GM23338 (cell line): ENCODE measurements around the gene ZSWIM1.

Experiments used
- CREB1 ChIP-seq: fragments of 250-450 bp; sonication (Bioruptor Pico); IDR thresholded peaks from 2 replicates; pipeline ENCODE4 v1.5.0; 2020; ENCODE audit warnings: low read depth, mild to moderate bottlenecking, moderate library complexity
- ETS1 ChIP-seq: IDR thresholded peaks from 2 replicates; pipeline ENCODE4 v1.6.1; 2016; ENCODE audit warnings: antibody characterized with exemption
- EZH2 ChIP-seq: fragments of 200-600 bp; sonication (generic); IDR thresholded peaks from one replicate; pipeline ENCODE4 v1.8.0; 2017; ENCODE audit warnings: antibody characterized with exemption, mild to moderate bottlenecking, low read depth; ENCODE audit not compliant: unreplicated experiment
- EZH2phosphoT487 ChIP-seq: fragments of 200-600 bp; sonication (generic); IDR thresholded peaks from one replicate; pipeline ENCODE4 v1.8.1; 2018; ENCODE audit warnings: antibody characterized with exemption; ENCODE audit not compliant: unreplicated experiment
- POLR2AphosphoS5 ChIP-seq: IDR thresholded peaks from 2 replicates; pipeline ENCODE4 v1.6.1; 2016; ENCODE audit warnings: antibody characterized with exemption, low read depth
- REST ChIP-seq: IDR thresholded peaks from one replicate; pipeline ENCODE4 v1.6.1; 2018; ENCODE audit warnings: antibody characterized with exemption; ENCODE audit not compliant: unreplicated experiment
- ZNF114 ChIP-seq: fragments of 250-450 bp; sonication (Bioruptor Pico); IDR thresholded peaks from 2 replicates; pipeline ENCODE4 v1.5.0; 2020; ENCODE audit warnings: mild to moderate bottlenecking, moderate library complexity
- ZNF331 ChIP-seq: fragments of 250-450 bp; sonication (Bioruptor Pico); IDR thresholded peaks from 2 replicates; pipeline ENCODE4 v1.5.0; 2020; ENCODE audit warnings: low read depth, mild to moderate bottlenecking, moderate library complexity
- TF ChIP-seq, protein P1 (sequence below), 2 experiments: fragments of 200-600 bp in 1 of 2; sonication (generic) in 1 of 2; conservative IDR thresholded peaks; 2 replicates each; pipeline versions ENCODE4 v1.5.1 to v1.6.1; 2016 to 2017; ENCODE audit warnings: antibody characterized with exemption in 2 of 2, low read depth in 2 of 2, mild to moderate bottlenecking in 2 of 2, moderate library complexity in 1 of 2

DNA sequence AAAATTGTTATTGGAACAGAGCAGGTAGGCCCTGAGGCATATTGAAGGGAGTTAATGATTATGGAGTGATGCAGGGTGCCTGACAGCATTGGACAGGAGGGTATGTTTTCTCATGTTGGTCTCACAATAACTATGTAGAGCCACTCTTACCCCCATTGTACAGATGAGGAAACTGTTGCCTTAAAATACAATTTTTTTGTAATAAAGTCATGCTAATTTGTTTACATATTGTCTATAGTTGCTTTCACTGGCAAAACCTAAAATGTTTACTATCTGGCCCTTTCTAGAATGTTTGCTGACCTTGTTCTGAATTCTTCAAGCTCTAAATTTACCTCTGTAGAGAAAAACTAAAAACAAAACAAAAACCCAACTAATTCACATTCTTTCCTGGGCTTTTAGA lies 29.5 kb upstream of the ZSWIM1 start:
- TF ChIP-seq EZH2 = no peak
- TF ChIP-seq, protein P1, sequence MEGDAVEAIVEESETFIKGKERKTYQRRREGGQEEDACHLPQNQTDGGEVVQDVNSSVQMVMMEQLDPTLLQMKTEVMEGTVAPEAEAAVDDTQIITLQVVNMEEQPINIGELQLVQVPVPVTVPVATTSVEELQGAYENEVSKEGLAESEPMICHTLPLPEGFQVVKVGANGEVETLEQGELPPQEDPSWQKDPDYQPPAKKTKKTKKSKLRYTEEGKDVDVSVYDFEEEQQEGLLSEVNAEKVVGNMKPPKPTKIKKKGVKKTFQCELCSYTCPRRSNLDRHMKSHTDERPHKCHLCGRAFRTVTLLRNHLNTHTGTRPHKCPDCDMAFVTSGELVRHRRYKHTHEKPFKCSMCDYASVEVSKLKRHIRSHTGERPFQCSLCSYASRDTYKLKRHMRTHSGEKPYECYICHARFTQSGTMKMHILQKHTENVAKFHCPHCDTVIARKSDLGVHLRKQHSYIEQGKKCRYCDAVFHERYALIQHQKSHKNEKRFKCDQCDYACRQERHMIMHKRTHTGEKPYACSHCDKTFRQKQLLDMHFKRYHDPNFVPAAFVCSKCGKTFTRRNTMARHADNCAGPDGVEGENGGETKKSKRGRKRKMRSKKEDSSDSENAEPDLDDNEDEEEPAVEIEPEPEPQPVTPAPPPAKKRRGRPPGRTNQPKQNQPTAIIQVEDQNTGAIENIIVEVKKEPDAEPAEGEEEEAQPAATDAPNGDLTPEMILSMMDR (conservative IDR thresholded peaks at IDR 0.05; ENCODE audit: low read depth in 2 of 2) = no peak
- TF ChIP-seq POLR2AphosphoS5 = no peak
- TF ChIP-seq ZNF114 = no peak
- no peak for TF ChIP-seq ETS1
- no peak for TF ChIP-seq EZH2phosphoT487
- TF ChIP-seq REST = no peak
- TF ChIP-seq ZNF331 = no peak
- TF ChIP-seq CREB1 (CRISPR knock-in tag) = no peak
